GM18502 (cell line): ENCODE data around the gene MAPK4.
"Not testable (repeated sequence)": the region's sequence is repeated elsewhere in the genome, so short reads cannot be mapped to it uniquely, and the experiment has no call there.

ENCODE experiments used
- ATAC-seq: cut with Tn5 transposase; IDR thresholded peaks from one replicate; pipeline ENCODE4 v1.9.1; 2021; ENCODE audit warnings: mild to moderate bottlenecking; ENCODE audit not compliant: unreplicated experiment, poor library complexity

MAPK4 gene

GRCh38 chr18:50559752-50560680 lies at the start of gene MAPK4:
TSS of gene MAPK4 (plus strand) at chr18:50560087. CDS start at chr18:50663959, 103,872 bp downstream.
- peak; percentile 72 for ATAC-seq

DNA sequence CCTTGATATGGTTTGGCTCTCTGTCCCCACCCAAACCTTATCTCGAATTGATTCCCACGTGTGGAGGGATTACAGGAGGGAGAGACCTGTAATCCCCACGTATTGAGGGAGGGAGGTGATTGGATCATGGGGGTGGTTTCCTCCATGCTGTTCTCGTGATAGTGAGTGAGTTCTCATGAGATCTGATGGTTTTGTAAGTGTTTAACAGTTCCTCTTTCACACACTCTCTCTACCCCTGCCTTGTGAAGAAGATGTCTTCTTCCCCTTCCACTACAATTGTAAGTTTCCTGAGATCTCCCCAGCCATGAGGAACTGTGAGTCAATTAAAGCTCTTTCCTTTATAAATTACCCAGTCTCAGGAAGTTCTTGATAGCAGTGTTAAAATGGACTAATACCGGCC lies 42.6 kb upstream of the MAPK4 start:
- ATAC-seq = not testable (repeated sequence)

DNA sequence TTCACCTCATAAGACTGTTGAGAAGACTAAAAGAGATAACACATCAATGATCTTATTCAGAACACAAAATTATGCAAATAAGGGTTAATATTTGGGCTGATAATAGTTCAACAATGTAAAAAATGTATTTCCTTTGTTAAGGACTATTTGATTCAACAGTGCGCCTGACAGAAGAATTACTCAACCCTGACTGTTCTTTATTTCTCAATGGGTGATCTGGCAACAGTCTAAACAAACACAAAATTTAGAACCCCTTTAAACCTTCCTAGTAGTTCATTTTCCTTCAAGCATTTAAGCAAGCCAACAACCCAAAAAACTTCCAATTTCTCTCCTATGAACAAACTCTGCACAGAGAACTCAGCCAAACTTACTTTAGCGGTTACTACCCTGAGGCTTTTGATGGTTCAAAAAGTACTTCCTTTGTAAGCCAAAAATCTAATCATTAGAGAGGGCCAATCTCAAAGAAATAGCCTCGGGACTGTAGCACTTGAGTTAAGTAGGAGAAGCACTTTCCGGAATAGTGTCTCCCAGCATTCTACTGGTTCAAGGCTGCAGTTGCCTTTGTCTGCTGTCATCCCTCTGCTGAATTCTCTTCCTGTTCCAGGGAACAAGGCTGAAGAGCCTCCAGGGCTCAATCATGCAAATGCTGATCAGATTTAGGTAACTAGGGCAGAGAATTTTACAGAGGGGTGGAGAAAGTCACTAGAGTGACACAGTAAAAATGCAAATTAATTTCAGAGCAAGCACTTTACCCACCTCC lies 40.9 kb upstream of the MAPK4 start:
- ATAC-seq = no peak

GRCh38 chr18:50523165-50523564 lies 36.7 kb upstream of the MAPK4 start:
- no peak for ATAC-seq

- ATAC-seq = no peak
Measured at GRCh38 chr18:50527636-50528307, 32.1 kb upstream of the MAPK4 start.

- no peak for ATAC-seq
Measured at GRCh38 chr18:50528806-50529205, 31.1 kb upstream of the MAPK4 start.

DNA sequence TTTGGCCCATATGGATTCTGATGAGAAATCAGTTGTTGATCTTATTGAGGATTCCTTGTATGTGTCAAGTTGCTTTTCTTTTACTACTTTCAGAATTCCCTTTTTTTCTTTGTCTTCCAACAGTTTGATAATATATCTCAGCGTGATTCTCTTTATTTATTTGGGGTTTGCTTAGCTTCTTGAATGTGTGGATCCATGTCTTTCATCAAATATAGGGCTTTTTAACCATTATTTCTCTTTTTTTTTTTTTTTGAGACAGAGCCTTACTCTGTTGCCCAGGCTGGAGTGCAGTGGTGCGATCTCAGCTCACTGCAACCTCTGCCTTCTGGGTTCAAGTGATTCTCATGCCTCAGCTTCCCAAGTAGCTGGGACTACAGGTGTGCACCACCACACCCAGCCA lies 26.1 kb upstream of the MAPK4 start:
- not testable (repeated sequence) for ATAC-seq

- not testable (repeated sequence) for ATAC-seq
Measured at GRCh38 chr18:50544476-50544875, 15.4 kb upstream of the MAPK4 start.

DNA sequence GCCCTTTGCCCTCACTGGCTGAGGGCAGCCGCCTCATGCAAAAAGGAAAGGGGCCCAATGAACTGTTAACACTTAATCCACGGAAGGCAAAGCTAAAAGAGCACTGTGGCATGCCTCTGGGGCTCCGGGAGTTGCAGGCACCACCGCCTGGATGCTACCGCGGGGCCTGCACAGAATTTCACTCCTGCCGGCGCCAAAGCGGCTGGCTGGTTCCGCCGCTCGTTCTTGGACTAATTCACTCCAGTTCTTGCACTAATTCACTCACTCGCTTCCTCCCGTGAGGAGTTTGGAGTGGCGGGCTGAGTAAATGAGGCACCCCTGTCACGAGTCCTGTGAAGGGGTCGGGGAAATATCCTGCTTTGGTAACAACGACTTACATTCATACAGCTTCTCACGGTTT lies 14.0 kb upstream of the MAPK4 start:
- ATAC-seq = no peak

GRCh38 chr18:50548160-50548559 lies 11.7 kb upstream of the MAPK4 start:
- no peak for ATAC-seq

DNA sequence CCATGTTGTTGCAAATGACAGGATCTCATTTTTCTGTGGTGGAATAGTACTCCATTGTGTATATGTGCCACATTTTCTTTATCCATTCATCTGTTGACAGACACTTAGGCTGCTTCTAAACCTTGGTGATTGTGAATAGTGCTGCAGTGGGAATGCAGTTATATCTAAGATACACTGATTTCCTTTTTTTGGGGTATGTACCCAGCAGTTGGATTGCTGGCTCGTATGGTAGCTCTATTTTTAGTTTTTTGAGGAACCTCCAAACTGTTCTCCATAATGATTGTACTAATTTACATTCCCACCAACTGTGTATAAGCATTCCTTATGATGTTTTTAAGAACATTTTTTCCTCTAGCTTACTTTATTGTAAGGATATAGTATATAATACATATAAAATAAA lies 8.2 kb upstream of the MAPK4 start:
- ATAC-seq = not testable (repeated sequence)

DNA sequence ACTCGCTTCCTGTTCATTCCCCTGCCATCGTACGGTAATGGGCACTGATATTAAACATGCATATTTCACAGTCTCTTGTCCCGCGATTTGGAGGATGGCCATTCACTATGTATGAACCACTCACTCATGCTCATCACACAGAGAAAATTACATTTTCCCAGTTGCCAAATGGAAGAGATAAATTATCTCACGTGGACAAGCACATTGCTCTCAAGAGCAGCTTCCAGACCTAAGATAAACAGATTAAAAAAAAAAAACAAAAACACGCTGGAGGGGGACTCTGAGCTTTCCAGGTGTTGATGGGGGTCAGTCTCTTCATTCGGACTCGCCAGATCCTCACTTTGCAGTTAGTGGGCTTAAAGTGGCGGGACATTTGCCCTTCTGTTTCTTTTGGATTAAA lies 1.7 kb upstream of the MAPK4 start:
- ATAC-seq = no peak

DNA sequence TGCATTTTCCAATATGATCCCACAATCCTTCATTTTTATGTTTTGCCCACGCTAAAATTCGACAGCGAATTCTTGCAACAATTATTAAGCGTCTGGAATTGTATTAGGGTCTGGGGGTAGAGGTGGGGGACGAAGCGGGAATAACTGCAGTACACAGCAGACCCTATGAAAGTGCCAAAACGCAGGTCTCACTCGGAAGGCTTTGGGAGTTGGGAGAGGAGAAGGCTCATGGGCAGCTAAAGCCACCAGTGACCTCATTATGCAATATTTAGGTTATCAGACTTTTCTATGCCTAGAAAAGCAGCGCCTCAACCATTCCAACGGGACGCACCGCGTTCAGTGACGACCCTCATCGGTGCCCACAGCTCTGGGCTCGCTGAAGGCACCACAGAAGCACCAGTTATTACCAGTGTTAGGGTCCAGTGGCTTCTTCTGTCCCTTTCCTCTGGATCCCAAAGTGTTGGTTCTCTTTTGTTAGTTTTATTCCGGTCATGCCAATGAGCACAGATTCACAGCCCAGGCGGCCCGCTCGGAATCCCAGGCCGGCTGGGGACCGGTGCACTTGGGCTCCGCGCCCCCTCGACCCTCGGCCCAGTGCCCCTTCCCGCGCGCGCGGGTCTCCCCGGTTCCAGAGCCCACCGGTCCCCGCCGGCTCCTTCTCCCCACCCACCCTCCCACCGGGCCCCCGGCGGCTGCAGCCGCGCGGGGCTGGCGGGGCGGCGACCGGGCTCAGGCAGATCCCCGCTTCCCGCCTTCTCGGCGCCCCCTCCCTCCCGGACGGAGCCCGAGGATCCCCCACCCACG lies 737 bp upstream of the MAPK4 start:
- ATAC-seq = no peak

DNA sequence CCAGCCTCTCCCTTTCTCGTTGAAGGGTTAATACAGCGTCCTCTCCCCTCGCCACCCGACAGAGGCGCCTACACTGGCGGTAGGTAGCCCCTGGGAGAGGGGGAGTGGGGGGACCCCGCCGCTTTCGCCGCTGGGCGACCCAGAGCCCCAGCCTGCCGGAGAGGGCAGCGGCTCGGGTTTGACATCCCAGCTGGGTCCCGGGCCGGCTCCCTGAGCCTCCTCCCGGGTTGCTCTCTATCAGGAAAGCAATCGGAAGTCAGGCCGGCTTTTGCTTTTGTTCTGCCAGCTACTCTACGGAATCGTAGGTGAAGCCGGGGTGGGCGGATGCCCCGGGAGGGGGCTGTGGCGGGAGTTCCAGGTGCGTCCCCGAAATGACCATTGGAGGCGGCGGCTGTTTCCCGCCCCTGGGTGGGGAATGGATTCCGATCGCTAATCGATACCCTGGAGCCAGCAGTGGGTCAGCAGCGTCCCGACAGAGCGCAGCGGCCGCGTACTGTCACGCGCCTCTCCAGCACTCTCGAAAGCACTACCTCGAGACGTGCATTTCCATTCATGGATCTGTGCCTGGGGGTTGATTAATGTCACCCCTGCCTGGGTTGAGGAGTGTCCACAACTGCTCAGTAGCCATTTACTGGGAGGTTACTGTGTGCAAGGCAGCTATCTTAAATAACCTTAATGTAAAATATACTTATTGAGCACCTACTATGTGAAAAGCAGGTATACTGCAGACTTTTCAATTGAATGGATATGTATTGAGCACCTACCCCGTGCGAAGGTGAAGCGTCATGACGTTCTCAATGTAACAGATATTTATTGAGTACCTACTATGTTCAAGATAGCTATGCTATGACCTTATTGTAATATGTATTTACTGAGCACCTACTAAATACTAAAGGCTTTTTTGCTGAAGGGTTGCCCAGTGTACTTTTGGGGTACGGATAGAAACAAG lies 1.1 kb downstream of the MAPK4 start:
- ATAC-seq = no peak

GRCh38 chr18:50562258-50562657 lies 2.4 kb downstream of the MAPK4 start:
- not testable (repeated sequence) for ATAC-seq

DNA sequence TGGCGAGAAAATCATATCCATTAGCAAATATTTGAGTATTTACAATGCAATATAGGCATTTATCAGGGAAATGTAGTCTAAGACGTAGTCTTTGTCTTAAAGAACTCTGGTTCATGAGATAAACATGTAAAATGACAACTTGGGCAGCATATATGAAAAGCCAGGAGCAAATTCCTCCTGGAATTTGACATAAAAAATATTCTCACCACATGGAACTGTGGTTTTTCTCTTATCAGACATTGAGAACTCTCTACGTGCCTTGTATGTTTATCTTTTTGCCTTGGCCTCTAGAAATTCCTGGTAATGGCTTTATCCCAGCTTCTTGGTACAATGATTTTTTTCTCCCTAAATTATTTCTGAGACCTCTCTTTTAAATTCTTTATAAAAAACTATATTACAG lies 2.8 kb downstream of the MAPK4 start:
- no peak for ATAC-seq

- no peak for ATAC-seq
Measured at GRCh38 chr18:50563376-50563775, 3.5 kb downstream of the MAPK4 start.

GRCh38 chr18:50569930-50570329 lies 10.0 kb downstream of the MAPK4 start:
- no peak for ATAC-seq

- no peak for ATAC-seq
Measured at GRCh38 chr18:50571606-50572005, 11.7 kb downstream of the MAPK4 start.
